H1 (cell line): ENCODE results near the gene TBC1D22A. TPM values are rescaled to one million over a fixed set of nuclear protein-coding genes. Genes with fewer than 3 reads are reported as not detected.

Experiments used
- CTCF ChIA-PET: fragments of 300-600 bp; sonication (Branson Sonifier 250); formaldehyde crosslinking; loops from one replicate; lab custom pipeline; 2021; ENCODE audit not compliant: partially characterized antibody; lab: Charles Lee
- POLR2A ChIA-PET: fragments of 300-600 bp; sonication (Branson Sonifier 250); formaldehyde crosslinking; loops from one replicate; lab custom pipeline; 2021; ENCODE audit warnings: inconsistent platforms; ENCODE audit not compliant: partially characterized antibody; lab: Charles Lee
- DNase-seq, 2 experiments: peaks; one replicate each; pipeline versions ENCODE4 v3.0.0 to v3.0.0-alpha.2; 2010 to 2022; ENCODE audit warnings: low spot score in 2 of 2, low read depth in 1 of 2, mixed read lengths in 1 of 2
- FAIRE-seq: peaks from 2 replicates; lab custom pipeline; 2011; peaks lifted over from hg19 to GRCh38; lab: Jason Lieb, UNC
- H2AFZ ChIP-seq: 2 replicates; pipeline ENCODE4 v1.8.1; 2012; ENCODE audit warnings: low read length, inconsistent platforms
- H2AK5ac ChIP-seq: 2 replicates; pipeline ENCODE4 v1.6.1; 2013; ENCODE audit warnings: low read depth, low read length
- H2BK120ac ChIP-seq: replicated peaks from 2 replicates; pipeline ENCODE3; 2013; ENCODE audit warnings: low read depth, low read length, inconsistent platforms
- H2BK12ac ChIP-seq: 2 replicates; pipeline ENCODE4 v1.6.1; 2013; ENCODE audit warnings: low read depth, low read length
- H2BK15ac ChIP-seq: 2 replicates; pipeline ENCODE4 v1.6.1; 2013; ENCODE audit warnings: low read length
- H2BK20ac ChIP-seq: 2 replicates; pipeline ENCODE4 v1.6.1; 2013; ENCODE audit warnings: low read length
- H2BK5ac ChIP-seq: 2 replicates; pipeline ENCODE4 v1.6.1; 2013; ENCODE audit warnings: low read depth, low read length
- H3K14ac ChIP-seq: 2 replicates; pipeline ENCODE4 v1.6.1; 2013; ENCODE audit warnings: inconsistent platforms; ENCODE audit not compliant: insufficient read length
- H3K18ac ChIP-seq: 2 replicates; pipeline ENCODE4 v1.6.1; 2013; ENCODE audit warnings: low read length; ENCODE audit errors: extremely low read depth
- H3K23ac ChIP-seq: 2 replicates; pipeline ENCODE4 v1.6.1; 2013; ENCODE audit warnings: inconsistent platforms; ENCODE audit not compliant: insufficient read length
- H3K23me2 ChIP-seq: 2 replicates; pipeline ENCODE4 v1.6.1; 2013; ENCODE audit warnings: low read depth, low read length
- H3K27ac ChIP-seq: 2 replicates; pipeline ENCODE4 v1.6.1; 2011; ENCODE audit warnings: low read depth, low read length, inconsistent platforms
- H3K27me3 ChIP-seq, 4 experiments: replicated peaks in 1 of 4; 1 replicate in 1 of 4; 2 replicates in 3 of 4; pipeline versions ENCODE4 v1.6.1 to v1.8.1; 2011 to 2013; ENCODE audit warnings: low read length in 3 of 4, mild to moderate bottlenecking in 3 of 4, inconsistent platforms in 2 of 4, mixed read lengths in 2 of 4, moderate library complexity in 1 of 4; ENCODE audit not compliant: control insufficient read depth in 3 of 4, insufficient read depth in 3 of 4; ENCODE audit errors: extremely low read depth in 1 of 4
- H3K36me3 ChIP-seq, 4 experiments: 2 replicates each; pipeline versions ENCODE4 v1.6.1 to v1.8.1; 2011 to 2013; ENCODE audit warnings: mild to moderate bottlenecking in 4 of 4, low read length in 3 of 4, moderate library complexity in 2 of 4, control low read depth in 1 of 4, inconsistent platforms in 1 of 4; ENCODE audit not compliant: insufficient read depth in 4 of 4, control insufficient read depth in 2 of 4
- H3K4ac ChIP-seq: replicated peaks from 2 replicates; pipeline ENCODE3; 2013; ENCODE audit warnings: low read length, low read depth, mixed read lengths, inconsistent platforms; ENCODE audit not compliant: insufficient read length
- H3K4me1 ChIP-seq, 4 experiments: replicated peaks in 1 of 4; 1 replicate in 1 of 4; 2 replicates in 3 of 4; pipeline versions ENCODE4 v1.6.1 to v1.8.1; 2011 to 2013; ENCODE audit warnings: low read length in 3 of 4, inconsistent platforms in 2 of 4, mixed read lengths in 1 of 4; ENCODE audit not compliant: insufficient read depth in 4 of 4, control insufficient read depth in 3 of 4
- H3K4me2 ChIP-seq, 2 experiments: 2 replicates each; pipeline versions ENCODE4 v1.6.1 to v1.8.1; 2011 to 2013; ENCODE audit warnings: low read depth in 2 of 2, low read length in 2 of 2, control low read depth in 1 of 2, inconsistent platforms in 1 of 2, mild to moderate bottlenecking in 1 of 2; ENCODE audit not compliant: insufficient read depth in 1 of 2
- H3K4me3 ChIP-seq, 4 experiments: fragments of 200-600, 300-600 bp in 1 of 4; sonication (generic), shearing (Covaris generic), sonication (Bioruptor Twin) in 1 of 4; 2 replicates each; pipeline versions ENCODE4 v1.5.1 to v1.8.1; 2011 to 2016; ENCODE audit warnings: low read length in 4 of 4, low read depth in 3 of 4, control low read depth in 2 of 4, inconsistent platforms in 2 of 4, mild to moderate bottlenecking in 2 of 4, mixed read lengths in 1 of 4, moderate library complexity in 1 of 4; ENCODE audit not compliant: insufficient read depth in 2 of 4; ENCODE audit errors: extremely low read depth in 1 of 4
- H3K56ac ChIP-seq: replicated peaks from 2 replicates; pipeline ENCODE3; 2013; ENCODE audit warnings: low read depth, mild to moderate bottlenecking, mixed read lengths, low read length, inconsistent platforms; ENCODE audit not compliant: insufficient read length
- H3K79me1 ChIP-seq: 2 replicates; pipeline ENCODE4 v1.6.1; 2013; ENCODE audit warnings: low read depth, low read length, control low read depth
- H3K79me2 ChIP-seq, 2 experiments: 2 replicates each; pipeline versions ENCODE4 v1.6.1 to v1.8.1; 2012 to 2013; ENCODE audit warnings: low read length in 2 of 2, mild to moderate bottlenecking in 2 of 2, inconsistent platforms in 1 of 2; ENCODE audit not compliant: insufficient read depth in 2 of 2, control insufficient read depth in 1 of 2
- H3K9ac ChIP-seq, 4 experiments: replicated peaks in 1 of 4; 1 replicate in 1 of 4; 2 replicates in 3 of 4; pipeline versions ENCODE4 v1.6.1 to v1.8.1; 2011 to 2013; ENCODE audit warnings: low read depth in 3 of 4, low read length in 3 of 4, control low read depth in 2 of 4, mild to moderate bottlenecking in 2 of 4, moderate library complexity in 2 of 4, inconsistent platforms in 1 of 4; ENCODE audit errors: extremely low read depth in 1 of 4
- H3K9me3 ChIP-seq, 2 experiments: 2 replicates each; pipeline versions ENCODE4 v1.6.1 to v1.8.1; 2012 to 2013; ENCODE audit warnings: mild to moderate bottlenecking in 2 of 2, moderate library complexity in 2 of 2, control low read depth in 1 of 2, inconsistent platforms in 1 of 2, low read depth in 1 of 2, low read length in 1 of 2, mixed read lengths in 1 of 2; ENCODE audit not compliant: insufficient read depth in 2 of 2
- H4K20me1 ChIP-seq, 2 experiments: replicated peaks in 1 of 2; 2 replicates each; pipeline versions ENCODE3 to v1.8.1; 2011 to 2013; ENCODE audit warnings: inconsistent platforms in 2 of 2, low read length in 2 of 2, mild to moderate bottlenecking in 1 of 2; ENCODE audit not compliant: insufficient read depth in 2 of 2, control insufficient read depth in 1 of 2
- H4K5ac ChIP-seq: 2 replicates; pipeline ENCODE4 v1.6.1; 2013; ENCODE audit warnings: low read length, low read depth, mixed read lengths, inconsistent platforms; ENCODE audit not compliant: insufficient read length
- H4K8ac ChIP-seq: 2 replicates; pipeline ENCODE4 v1.8.0; 2013; ENCODE audit warnings: mild to moderate bottlenecking, moderate library complexity, low read length, inconsistent platforms; ENCODE audit not compliant: insufficient read depth; ENCODE audit errors: extremely low read depth
- H4K91ac ChIP-seq: replicated peaks from 2 replicates; pipeline ENCODE3; 2013; ENCODE audit warnings: low read length, mixed read lengths, inconsistent platforms; ENCODE audit not compliant: insufficient read length
- WGBS, 2 experiments: shearing (Covaris generic) in 1 of 2; methylation state at CpG; one replicate each; pipeline versions ENCODE4 v1.1.6 to v1.1.7; 2013 to 2015; ENCODE audit warnings: low lambda C conversion rate in 2 of 2, mixed read lengths in 2 of 2, inconsistent platforms in 1 of 2, low coverage in 1 of 2, missing lambda C conversion rate in 1 of 2; ENCODE audit not compliant: insufficient replicate concordance in 2 of 2, insufficient coverage in 1 of 2, insufficient read length in 1 of 2; ENCODE audit errors: extremely low coverage in 1 of 2, missing lambda C conversion rate in 1 of 2; 5-methylcytosine and 5-hydroxymethylcytosine counted together
- polyA plus RNA-seq, 7 experiments: library from polyadenylated mRNA; depleted of rRNA in 3 of 7; stranded (reverse) in 5 of 7; unstranded in 2 of 7; fragments of >200 nt in 5 of 7; fragments of 200-250 nt in 2 of 7; gene quantifications; 1 replicate in 5 of 7; 2 replicates in 1 of 7; 4 replicates in 1 of 7; pipeline versions ENCODE4 v1.2.1 to v1.2.3, GENCODE V29; 2011 to 2013; ENCODE audit warnings: missing spikeins in 2 of 7, mixed read lengths in 2 of 7
- total RNA-seq: library from RNA; stranded (reverse); fragmentation: NEBNext Ultra II Directional; extraction: Animal tissue kit (Norgen Biotek cat#: 25700); gene quantifications from 2 replicates; pipeline ENCODE4 v1.2.1, GENCODE V29; 2021

The TBC1D22A gene
- total and polyA plus RNA-seq, 2 of the 8 experiments (the other 6 are each of a cell fraction or from before 2014, with no cell fraction given): 11.9 to 18.4 TPM

DNA sequence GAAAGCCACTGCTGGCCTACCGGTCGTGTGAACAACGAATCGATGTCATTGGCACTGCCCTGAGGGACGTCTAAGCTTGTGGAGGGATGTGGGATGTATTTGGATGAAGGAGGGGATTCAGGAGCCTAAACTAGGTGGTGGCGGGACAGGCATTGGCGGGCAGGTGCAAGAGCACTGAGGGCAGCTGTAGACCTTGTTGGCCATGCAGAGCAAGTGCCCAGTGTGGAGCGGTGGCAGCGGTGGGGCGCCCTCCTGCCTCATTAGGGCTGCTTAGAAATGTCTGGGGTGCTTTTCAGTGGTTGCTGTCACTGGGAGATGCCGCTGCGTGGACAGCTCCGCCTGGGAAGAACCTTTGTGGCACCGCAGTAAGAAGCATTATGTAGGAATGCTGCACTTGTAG lies 220.2 kb downstream of the TBC1D22A start:
- H3K27ac ChIP-seq: no peak overlapping the region
- H2BK5ac ChIP-seq: no peak overlapping the region
- H3K4me2 ChIP-seq: no peak overlapping the region
- no peak overlapping the region for H4K8ac ChIP-seq
- ChIA-PET CTCF (interaction anchor here (1.0 to 1.1 kb wide), 2 partner anchors 30 to 50 kb away, joined by 3 to 8 read pairs; no protein-coding TSS in a partner anchor), POLR2A (no interaction called here)
- H3K4me3 ChIP-seq: no peak overlapping the region
- H4K5ac ChIP-seq: no peak overlapping the region
- H2BK12ac ChIP-seq: no peak overlapping the region
- 95% methylated on average over 14 of the region's 14 CpGs; no CpG with 5 or more reads in 1 of the 2 experiments for WGBS, 2 experiments
- no peak overlapping the region for H3K9ac ChIP-seq
- H3K36me3 ChIP-seq: no peaks in the 10 kb centered on the region; a peak in 1 of 8 replicates
- H3K4ac ChIP-seq: no peak overlapping the region
- no peak for DNase-seq
- H2AK5ac ChIP-seq: no peak overlapping the region
- H3K9me3 ChIP-seq: no peaks in the 10 kb centered on the region
- no peaks in the 10 kb centered on the region for H3K27me3 ChIP-seq
- no peaks in the 10 kb centered on the region for H3K79me2 ChIP-seq
- H3K79me1 ChIP-seq: no peaks in the 10 kb centered on the region
- H3K23ac ChIP-seq: no peak overlapping the region
- H2BK20ac ChIP-seq: no peak overlapping the region
- no peaks in the 10 kb centered on the region; a peak in 1 of 7 replicates for H3K4me1 ChIP-seq
- FAIRE-seq: no peak
- no peak overlapping the region for H2BK15ac ChIP-seq
- no peak overlapping the region for H2BK120ac ChIP-seq
- peaks cover 0 to 2% of the 10 kb centered on the region in 2 experiments for H4K20me1 ChIP-seq
- no peak overlapping the region for H3K18ac ChIP-seq
- no peak overlapping the region for H3K14ac ChIP-seq
- H3K56ac ChIP-seq: no peak overlapping the region
- no peaks in the 10 kb centered on the region for H3K23me2 ChIP-seq
- no peak overlapping the region for H2AFZ ChIP-seq
- H4K91ac ChIP-seq: no peak overlapping the region
